HepG2 (cell line): ENCODE results near the gene FBP1. TPM values are rescaled to one million over a fixed set of nuclear protein-coding genes. Genes with fewer than 3 reads are reported as not detected.

Source experiments
- ATAC-seq: fragments of 200-7000 bp; cut with Tn5 transposase; 3 replicates; pipeline ENCODE4 v1.9.1; 2020; ENCODE audit warnings: mild to moderate bottlenecking, moderate library complexity
- BruUV-seq: library from RNA; stranded (reverse); fragments of 400-500 nt; replicated peaks from 2 replicates; lab custom pipeline; 2021; lab: Mats Ljungman, UMichigan
- CTCF ChIA-PET: fragments of 300-600 bp; formaldehyde crosslinking; extraction: SDS; loops from one replicate; lab custom pipeline; 2021; ENCODE audit warnings: low total read pairs, inconsistent platforms, low intra/inter-chr PET ratio; lab: Yijun Ruan, JAX
- POLR2A ChIA-PET: fragments of 350-600 bp; sonication (Branson Sonifier 250); formaldehyde crosslinking; loops from one replicate; lab custom pipeline; 2020; ENCODE audit warnings: antibody characterized with exemption, inconsistent platforms; lab: Yijun Ruan, JAX
- DNase-seq: peaks from one replicate; pipeline ENCODE4 v3.0.0-alpha.2; 2015; ENCODE audit warnings: low spot score
- FAIRE-seq: peaks from 3 replicates; lab custom pipeline; 2011; peaks lifted over from hg19 to GRCh38; lab: Jason Lieb, UNC
- H2AFZ ChIP-seq: one replicate; pipeline ENCODE4 v1.6.1; 2011; ENCODE audit warnings: low read length, inconsistent platforms
- H3K27ac ChIP-seq: fragments of 300-600 bp; 3 replicates; pipeline ENCODE4 v1.8.0; 2011; ENCODE audit warnings: mixed run types, mild to moderate bottlenecking, mixed read lengths, low read length, inconsistent platforms; ENCODE audit not compliant: insufficient read depth; ENCODE audit errors: extremely low read length
- H3K27me3 ChIP-seq, 2 experiments: fragments of 200-600 bp in 1 of 2; 2 replicates in 1 of 2; 3 replicates in 1 of 2; pipeline versions ENCODE4 v1.6.0 to v1.8.0; 2011; ENCODE audit warnings: low read length in 2 of 2, mild to moderate bottlenecking in 2 of 2, moderate library complexity in 2 of 2, inconsistent platforms in 1 of 2; ENCODE audit not compliant: insufficient read depth in 2 of 2, control insufficient read depth in 1 of 2
- H3K36me3 ChIP-seq, 2 experiments: fragments of 200-600 bp in 1 of 2; replicated peaks in 1 of 2; 2 replicates in 1 of 2; 3 replicates in 1 of 2; pipeline versions ENCODE4 v1.5.1 to v1.8.0; 2011; ENCODE audit warnings: low read length in 2 of 2, inconsistent platforms in 1 of 2; ENCODE audit not compliant: insufficient read depth in 2 of 2, control insufficient read depth in 1 of 2
- H3K4me1 ChIP-seq: 2 replicates; pipeline ENCODE4 v1.5.1; 2012; ENCODE audit warnings: low read length, inconsistent platforms; ENCODE audit not compliant: insufficient read depth
- H3K4me2 ChIP-seq: 2 replicates; pipeline ENCODE4 v1.6.0; 2011; ENCODE audit warnings: low read depth, low read length, inconsistent platforms
- H3K4me3 ChIP-seq, 3 experiments: fragments of 200-600 bp in 1 of 3; sonication (generic), shearing (Covaris generic) in 1 of 3; replicated peaks in 1 of 3; 2 replicates each; pipeline ENCODE4 v1.5.1; 2011 to 2016; ENCODE audit warnings: low read length in 3 of 3, inconsistent platforms in 2 of 3, low read depth in 2 of 3, mild to moderate bottlenecking in 2 of 3, control low read depth in 1 of 3, mixed read lengths in 1 of 3; ENCODE audit not compliant: insufficient read depth in 1 of 3
- H3K79me2 ChIP-seq: one replicate; pipeline ENCODE4 v1.6.1; 2011; ENCODE audit warnings: low read length, inconsistent platforms; ENCODE audit not compliant: insufficient read depth
- H3K9ac ChIP-seq: 2 replicates; pipeline ENCODE4 v1.6.0; 2011; ENCODE audit warnings: mild to moderate bottlenecking, low read depth, low read length, inconsistent platforms; ENCODE audit not compliant: insufficient read depth
- H3K9me3 ChIP-seq: 2 replicates; pipeline ENCODE4 v1.5.1; 2012; ENCODE audit warnings: mild to moderate bottlenecking, low read length
- H4K20me1 ChIP-seq: 2 replicates; pipeline ENCODE4 v1.6.0; 2011; ENCODE audit warnings: inconsistent platforms, mild to moderate bottlenecking, low read length, moderate library complexity; ENCODE audit not compliant: insufficient read depth
- GATA4 ChIP-seq: sonication (generic); IDR thresholded peaks from 2 replicates; pipeline ENCODE4 v1.6.1; 2016; ENCODE audit warnings: antibody characterized with exemption, low read depth, borderline replicate concordance
- NR1H2 ChIP-seq: sonication (generic); formaldehyde crosslinking; IDR thresholded peaks from 2 replicates; pipeline ENCODE4 v1.8.1; 2022; ENCODE audit warnings: low read depth, missing genetic modification reagents, borderline replicate concordance
- SCMH1 ChIP-seq: sonication (generic); formaldehyde crosslinking; IDR thresholded peaks from 2 replicates; pipeline ENCODE4 v1.9.0; 2021; ENCODE audit warnings: missing genetic modification reagents, mild to moderate bottlenecking, borderline replicate concordance
- ZKSCAN1 ChIP-seq: fragments of 150-350 bp; IDR thresholded peaks from 2 replicates; pipeline ENCODE4 v1.6.1; 2014; ENCODE audit warnings: low read length
- ZNF615 ChIP-seq: sonication (generic); formaldehyde crosslinking; IDR thresholded peaks from 2 replicates; pipeline ENCODE4 v1.5.0; 2020; ENCODE audit warnings: mild to moderate bottlenecking, missing genetic modification reagents, borderline replicate concordance
- ZNF782 ChIP-seq: sonication (generic); formaldehyde crosslinking; IDR thresholded peaks from 2 replicates; pipeline ENCODE4 v1.4.0; 2020; ENCODE audit warnings: missing genetic modification reagents, mild to moderate bottlenecking, borderline replicate concordance
- WGBS: methylation state at CpG from one replicate; pipeline ENCODE4 v1.1.6; 2017; ENCODE audit warnings: low lambda C conversion rate; 5-methylcytosine and 5-hydroxymethylcytosine counted together
- in situ Hi-C: cut with HindIII; loops from 2 replicates; pipeline ENCODE4 v1.10.0; 2017; ENCODE audit warnings: low pct_unique_long_range_greater_than_20kb; ENCODE audit not compliant: extremely low pct_ligation_motif_present
- intact Hi-C: fragments of 100-400 bp; cut with micrococcal nuclease; formaldehyde crosslinking; loops from one replicate; pipeline ENCODE4 v1.10.0; 2022; ENCODE audit not compliant: unreplicated experiment
- polyA plus RNA-seq, 8 experiments: library from polyadenylated mRNA; depleted of rRNA in 3 of 8; stranded (reverse) in 7 of 8; unstranded in 1 of 8; fragments of >200 nt; fragmentation: Illumina TruSeq in 4 of 8; extraction: Trizol in 4 of 8; gene quantifications; 2 replicates each; pipeline versions ENCODE4 v1.2.1 to v1.2.3, GENCODE V29; 2011 to 2016; ENCODE audit warnings: low read depth in 4 of 8, missing spikeins in 1 of 8, mixed read lengths in 1 of 8; ENCODE audit not compliant: insufficient read depth in 1 of 8
- total RNA-seq, 5 experiments: library from RNA; depleted of rRNA; stranded (reverse); fragments of >200 nt; fragmentation: Illumina TruSeq; extraction: Trizol; gene quantifications; 2 replicates each; pipeline ENCODE4 v1.2.3, GENCODE V29; 2016; ENCODE audit warnings: low read depth in 1 of 5
- TF ChIP-seq, protein P1 (sequence below): sonication (generic); formaldehyde crosslinking; IDR thresholded peaks from 2 replicates; pipeline ENCODE4 v1.5.0; 2020; ENCODE audit warnings: missing genetic modification reagents, mild to moderate bottlenecking, borderline replicate concordance
- TF ChIP-seq, protein P2 (sequence below): sonication (generic); formaldehyde crosslinking; IDR thresholded peaks from 2 replicates; pipeline ENCODE4 v1.5.1; 2020; ENCODE audit warnings: mild to moderate bottlenecking, moderate library complexity, missing genetic modification reagents
- TF ChIP-seq, protein P3 (sequence below): sonication (generic); formaldehyde crosslinking; IDR thresholded peaks from 2 replicates; pipeline ENCODE4 v1.4.0; 2020; ENCODE audit warnings: mild to moderate bottlenecking, missing genetic modification reagents

FBP1 gene
- total and polyA plus RNA-seq, 2 of the 13 experiments (the other 11 are each of a cell fraction or from before 2014, with no cell fraction given), result 0.29 to 0.53 TPM

DNA sequence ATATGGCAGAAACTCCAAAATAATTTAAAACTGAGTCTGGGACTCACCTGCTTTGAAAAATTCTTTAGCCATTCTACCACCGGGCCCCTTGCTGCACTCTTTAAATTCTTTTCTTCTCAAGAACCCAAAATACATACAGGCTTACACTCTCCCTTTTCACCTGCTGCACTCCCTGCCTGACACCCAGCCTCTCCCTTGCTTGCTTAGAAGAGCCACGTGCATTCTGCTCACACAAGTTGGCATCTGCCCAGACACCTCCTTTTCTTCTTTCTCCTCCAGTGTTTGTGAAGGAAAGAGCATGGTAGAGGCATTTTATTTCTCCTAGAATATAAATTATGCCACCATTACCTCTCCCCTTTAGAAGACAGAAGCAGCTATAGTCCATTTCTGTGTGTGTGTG lies 48.1 kb upstream of the FBP1 start:
- Histone ChIP-seq H3K27me3 (no peaks in the 10 kb centered on the region), H3K9ac (no peak overlapping the region), H3K9me3 (no peaks in the 10 kb centered on the region), H3K4me3 (no peak overlapping the region), H3K4me2 (peak overlapping the region; percentile 40; the same call in 1 of the 2 replicates), H3K79me2 (no peaks in the 10 kb centered on the region), H3K27ac (no peak overlapping the region), H4K20me1 (no peaks in the 10 kb centered on the region), H3K36me3 (no peaks in the 10 kb centered on the region), H2AFZ (no peak overlapping the region), H3K4me1 (peaks cover 38% of the 10 kb centered on the region)
- WGBS, result 51% methylated on average over 2 of the region's 2 CpGs
- ChIA-PET CTCF (no interaction called here), POLR2A (no interaction called here)
- ATAC-seq, result no peak
- TF ChIP-seq NR1H2 (CRISPR knock-in tag), result no peak
- TF ChIP-seq SCMH1 (CRISPR knock-in tag), result no peak
- TF ChIP-seq, protein P1, sequence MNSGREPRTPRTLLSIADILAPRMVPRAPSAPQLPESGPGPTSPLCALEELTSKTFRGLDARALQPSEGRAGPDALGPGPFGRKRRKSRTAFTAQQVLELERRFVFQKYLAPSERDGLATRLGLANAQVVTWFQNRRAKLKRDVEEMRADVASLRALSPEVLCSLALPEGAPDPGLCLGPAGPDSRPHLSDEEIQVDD, result no peak
- no peak for TF ChIP-seq ZNF615 (CRISPR knock-in tag)
- no peak for TF ChIP-seq ZNF782 (CRISPR knock-in tag)
- TF ChIP-seq, protein P2, sequence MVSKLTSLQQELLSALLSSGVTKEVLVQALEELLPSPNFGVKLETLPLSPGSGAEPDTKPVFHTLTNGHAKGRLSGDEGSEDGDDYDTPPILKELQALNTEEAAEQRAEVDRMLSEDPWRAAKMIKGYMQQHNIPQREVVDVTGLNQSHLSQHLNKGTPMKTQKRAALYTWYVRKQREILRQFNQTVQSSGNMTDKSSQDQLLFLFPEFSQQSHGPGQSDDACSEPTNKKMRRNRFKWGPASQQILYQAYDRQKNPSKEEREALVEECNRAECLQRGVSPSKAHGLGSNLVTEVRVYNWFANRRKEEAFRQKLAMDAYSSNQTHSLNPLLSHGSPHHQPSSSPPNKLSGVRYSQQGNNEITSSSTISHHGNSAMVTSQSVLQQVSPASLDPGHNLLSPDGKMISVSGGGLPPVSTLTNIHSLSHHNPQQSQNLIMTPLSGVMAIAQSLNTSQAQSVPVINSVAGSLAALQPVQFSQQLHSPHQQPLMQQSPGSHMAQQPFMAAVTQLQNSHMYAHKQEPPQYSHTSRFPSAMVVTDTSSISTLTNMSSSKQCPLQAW (CRISPR knock-in tag), result no peak
- TF ChIP-seq, protein P3, sequence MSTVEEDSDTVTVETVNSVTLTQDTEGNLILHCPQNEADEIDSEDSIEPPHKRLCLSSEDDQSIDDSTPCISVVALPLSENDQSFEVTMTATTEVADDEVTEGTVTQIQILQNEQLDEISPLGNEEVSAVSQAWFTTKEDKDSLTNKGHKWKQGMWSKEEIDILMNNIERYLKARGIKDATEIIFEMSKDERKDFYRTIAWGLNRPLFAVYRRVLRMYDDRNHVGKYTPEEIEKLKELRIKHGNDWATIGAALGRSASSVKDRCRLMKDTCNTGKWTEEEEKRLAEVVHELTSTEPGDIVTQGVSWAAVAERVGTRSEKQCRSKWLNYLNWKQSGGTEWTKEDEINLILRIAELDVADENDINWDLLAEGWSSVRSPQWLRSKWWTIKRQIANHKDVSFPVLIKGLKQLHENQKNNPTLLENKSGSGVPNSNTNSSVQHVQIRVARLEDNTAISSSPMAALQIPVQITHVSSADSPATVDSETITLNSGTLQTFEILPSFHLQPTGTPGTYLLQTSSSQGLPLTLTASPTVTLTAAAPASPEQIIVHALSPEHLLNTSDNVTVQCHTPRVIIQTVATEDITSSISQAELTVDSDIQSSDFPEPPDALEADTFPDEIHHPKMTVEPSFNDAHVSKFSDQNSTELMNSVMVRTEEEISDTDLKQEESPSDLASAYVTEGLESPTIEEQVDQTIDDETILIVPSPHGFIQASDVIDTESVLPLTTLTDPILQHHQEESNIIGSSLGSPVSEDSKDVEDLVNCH (CRISPR knock-in tag), result no peak
- no peak for TF ChIP-seq GATA4
- no peak for TF ChIP-seq ZKSCAN1
- no TSS peak for BruUV-seq
- in situ Hi-C loops (no loop called here), intact Hi-C loops (no loop called here)
- DNase-seq, result no peak
- FAIRE-seq, result no peak
